Peyer's patch (tissue), 4 donors: ENCODE results near the gene SASH1.

Experiments
- CTCF ChIP-seq, 6 experiments: fragments of 450-650 bp in 4 of 6; fragments of 200-600 bp in 2 of 6; sonication (generic) in 1 of 6; IDR thresholded peaks; one replicate each; pipeline ENCODE4 v1.5.1; 2017 to 2019; ENCODE audit warnings: antibody characterized with exemption in 6 of 6, mild to moderate bottlenecking in 3 of 6, moderate library complexity in 1 of 6
- POLR2A ChIP-seq, 2 donors: fragments of 450-650 bp; IDR thresholded peaks; one replicate each; pipeline ENCODE4 v1.5.1; 2017; ENCODE audit warnings: antibody characterized with exemption in 2 of 2, mild to moderate bottlenecking in 2 of 2, moderate library complexity in 2 of 2

- no peak for TF ChIP-seq CTCF (IDR thresholded peaks at IDR 0.05)
- no peak for TF ChIP-seq POLR2A (IDR thresholded peaks at IDR 0.05)
Observed at GRCh38 chr6:148460876-148461646, 118.4 kb downstream of the SASH1 start.
